Natural killer cell (primary cell): ENCODE data around the gene COX14. TPM values are rescaled to one million over a fixed set of nuclear protein-coding genes. Genes with fewer than 3 reads are reported as not detected.

Source experiments
- ATAC-seq, 3 donors: fragments of 150-1000 bp in 2 of 3; fragments of 200-7000 bp in 1 of 3; cut with Tn5 transposase; 1 replicate in 1 of 3; 2 replicates in 2 of 3; pipeline ENCODE4 v1.10.0; 2021; ENCODE audit warnings: mild to moderate bottlenecking in 2 of 3, moderate library complexity in 2 of 3
- DNase-seq, 2 donors: peaks; one replicate each; pipeline versions ENCODE4 v3.0.0 to v3.0.0-alpha.2; 2013 to 2021; ENCODE audit warnings: mixed read lengths in 1 of 2
- H3K27ac ChIP-seq: one replicate; pipeline ENCODE4 v1.5.1; 2013; ENCODE audit warnings: mild to moderate bottlenecking, low read length
- H3K27me3 ChIP-seq: one replicate; pipeline ENCODE4 v1.6.1; 2013; ENCODE audit warnings: low read length; ENCODE audit not compliant: control insufficient read depth, insufficient read depth
- H3K36me3 ChIP-seq: one replicate; pipeline ENCODE4 v1.6.1; 2013; ENCODE audit warnings: low read length; ENCODE audit not compliant: control insufficient read depth, insufficient read depth
- H3K4me1 ChIP-seq: one replicate; pipeline ENCODE4 v1.6.1; 2013; ENCODE audit warnings: low read length; ENCODE audit not compliant: control insufficient read depth, insufficient read depth
- H3K4me3 ChIP-seq: one replicate; pipeline ENCODE4 v1.5.1; 2013; ENCODE audit warnings: low read length
- H3K9me3 ChIP-seq: one replicate; pipeline ENCODE4 v1.6.1; 2013; ENCODE audit warnings: low read length; ENCODE audit not compliant: control insufficient read depth, insufficient read depth
- H3K27ac Mint-ChIP-seq, 2 donors: one replicate each; pipeline ENCODE4 v1.8.0; 2022; ENCODE audit warnings: mild to moderate bottlenecking in 2 of 2, mixed read lengths in 2 of 2, moderate library complexity in 1 of 2
- H3K27me3 Mint-ChIP-seq, 2 donors: one replicate each; pipeline ENCODE4 v1.8.0; 2022; ENCODE audit warnings: low read depth in 2 of 2, mixed read lengths in 2 of 2
- H3K36me3 Mint-ChIP-seq: one replicate; pipeline ENCODE4 v1.8.0; 2022; ENCODE audit warnings: mixed read lengths
- H3K4me1 Mint-ChIP-seq, 2 donors: one replicate each; pipeline ENCODE4 v1.8.0; 2022; ENCODE audit warnings: mixed read lengths in 2 of 2
- H3K4me3 Mint-ChIP-seq: one replicate; pipeline ENCODE4 v1.8.0; 2022; ENCODE audit warnings: mild to moderate bottlenecking, moderate library complexity, mixed read lengths
- H3K9me3 Mint-ChIP-seq, 2 donors: one replicate each; pipeline ENCODE4 v1.8.0; 2022; ENCODE audit warnings: mixed read lengths in 2 of 2
- WGBS: methylation state at CpG from one replicate; pipeline ENCODE4 v1.1.7; 2013; ENCODE audit warnings: missing lambda C conversion rate; ENCODE audit not compliant: insufficient coverage; 5-methylcytosine and 5-hydroxymethylcytosine counted together
- intact Hi-C: fragments of 100-400 bp; cut with micrococcal nuclease; formaldehyde crosslinking; loops from one replicate; pipeline ENCODE4 v1.14.2; 2022
- total RNA-seq, 4 donors: library from RNA; stranded (reverse); fragments of 120-200 nt in 1 of 4; gene quantifications; one replicate each; pipeline versions ENCODE4 v1.2.3 to v1.2.4, GENCODE V29; 2013 to 2022
- TF ChIP-seq, protein P1 (sequence below): fragments of 200-600 bp; IDR thresholded peaks from one replicate; pipeline ENCODE4 v1.8.0; 2022; ENCODE audit warnings: antibody characterized with exemption

The COX14 gene
- total RNA-seq, 3 donors from 2014 or later (not counting 1 experiment from before 2014, with no cell fraction given): 32.8 to 42.6 (median 36.7) TPM

DNA sequence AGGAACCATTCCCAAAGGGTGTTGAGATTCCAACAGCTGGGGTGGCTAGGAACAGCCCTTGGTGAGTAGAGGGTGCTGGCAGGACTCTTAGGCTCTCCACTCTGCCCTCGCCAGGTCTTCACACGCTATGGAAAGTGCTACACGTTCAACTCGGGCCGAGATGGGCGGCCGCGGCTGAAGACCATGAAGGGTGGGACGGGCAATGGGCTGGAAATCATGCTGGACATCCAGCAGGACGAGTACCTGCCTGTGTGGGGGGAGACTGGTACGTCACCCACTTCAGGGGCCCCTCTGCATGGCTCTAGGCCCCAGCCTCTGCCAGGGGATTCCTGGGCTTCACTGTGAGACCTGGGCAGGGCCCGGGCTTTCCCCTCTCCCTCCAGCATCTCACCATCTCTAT is 34.9 kb upstream of the COX14 start:
- Histone ChIP-seq H3K9me3 (no peaks in the 10 kb centered on the region), H3K4me1 (peaks cover 3% of the 10 kb centered on the region), H3K27ac (no peak overlapping the region), H3K36me3 (no peaks in the 10 kb centered on the region), H3K4me3 (no peak overlapping the region), H3K27me3 (no peaks in the 10 kb centered on the region)
- Mint-ChIP-seq H3K9me3 (no peaks in the 10 kb centered on the region), H3K27ac (no peak overlapping the region), H3K4me3 (no peak overlapping the region), H3K36me3 (no peaks in the 10 kb centered on the region), H3K27me3 (peaks cover 0 to 8% of the 10 kb centered on the region in 2 donors), H3K4me1 (peaks cover 0 to 4% of the 10 kb centered on the region in 2 donors)
- TF ChIP-seq, protein P1, sequence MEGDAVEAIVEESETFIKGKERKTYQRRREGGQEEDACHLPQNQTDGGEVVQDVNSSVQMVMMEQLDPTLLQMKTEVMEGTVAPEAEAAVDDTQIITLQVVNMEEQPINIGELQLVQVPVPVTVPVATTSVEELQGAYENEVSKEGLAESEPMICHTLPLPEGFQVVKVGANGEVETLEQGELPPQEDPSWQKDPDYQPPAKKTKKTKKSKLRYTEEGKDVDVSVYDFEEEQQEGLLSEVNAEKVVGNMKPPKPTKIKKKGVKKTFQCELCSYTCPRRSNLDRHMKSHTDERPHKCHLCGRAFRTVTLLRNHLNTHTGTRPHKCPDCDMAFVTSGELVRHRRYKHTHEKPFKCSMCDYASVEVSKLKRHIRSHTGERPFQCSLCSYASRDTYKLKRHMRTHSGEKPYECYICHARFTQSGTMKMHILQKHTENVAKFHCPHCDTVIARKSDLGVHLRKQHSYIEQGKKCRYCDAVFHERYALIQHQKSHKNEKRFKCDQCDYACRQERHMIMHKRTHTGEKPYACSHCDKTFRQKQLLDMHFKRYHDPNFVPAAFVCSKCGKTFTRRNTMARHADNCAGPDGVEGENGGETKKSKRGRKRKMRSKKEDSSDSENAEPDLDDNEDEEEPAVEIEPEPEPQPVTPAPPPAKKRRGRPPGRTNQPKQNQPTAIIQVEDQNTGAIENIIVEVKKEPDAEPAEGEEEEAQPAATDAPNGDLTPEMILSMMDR: no peak
- no peak for ATAC-seq
- WGBS: 89% methylated on average over 12 of the region's 12 CpGs
- intact Hi-C loops: no loop called here
- no peak for DNase-seq

DNA sequence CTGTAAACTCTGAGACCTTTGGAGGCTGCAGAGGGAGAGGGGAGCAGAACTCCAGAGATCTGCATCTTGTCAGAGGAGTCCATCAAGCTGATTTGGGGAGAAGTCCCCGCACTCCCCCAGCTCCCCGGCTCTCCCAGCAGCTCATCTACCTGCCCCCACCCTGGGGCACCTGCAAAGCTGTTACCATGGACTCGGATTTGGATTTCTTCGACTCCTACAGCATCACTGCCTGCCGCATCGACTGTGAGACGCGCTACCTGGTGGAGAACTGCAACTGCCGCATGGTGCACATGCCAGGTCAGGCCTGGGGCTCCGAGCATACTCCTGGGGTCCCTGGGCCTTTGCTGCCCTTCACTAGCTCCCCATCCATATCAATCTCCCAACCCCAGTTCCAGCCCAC is 33.8 kb upstream of the COX14 start:
- Mint-ChIP-seq H3K9me3 (no peaks in the 10 kb centered on the region), H3K27me3 (peaks cover 0 to 8% of the 10 kb centered on the region in 2 donors), H3K4me3 (no peak overlapping the region), H3K27ac (no peak overlapping the region), H3K4me1 (peaks cover under 1 to 4% of the 10 kb centered on the region in 2 donors), H3K36me3 (no peaks in the 10 kb centered on the region)
- 94% methylated on average over 10 of the region's 10 CpGs for WGBS
- Histone ChIP-seq H3K36me3 (no peaks in the 10 kb centered on the region), H3K4me1 (peaks cover 3% of the 10 kb centered on the region), H3K27ac (no peak overlapping the region), H3K4me3 (no peak overlapping the region), H3K9me3 (no peaks in the 10 kb centered on the region), H3K27me3 (no peaks in the 10 kb centered on the region)
- DNase-seq (no peak), ATAC-seq (no peak)
- intact Hi-C loops: no loop called here
- TF ChIP-seq, protein P1: no peak

DNA sequence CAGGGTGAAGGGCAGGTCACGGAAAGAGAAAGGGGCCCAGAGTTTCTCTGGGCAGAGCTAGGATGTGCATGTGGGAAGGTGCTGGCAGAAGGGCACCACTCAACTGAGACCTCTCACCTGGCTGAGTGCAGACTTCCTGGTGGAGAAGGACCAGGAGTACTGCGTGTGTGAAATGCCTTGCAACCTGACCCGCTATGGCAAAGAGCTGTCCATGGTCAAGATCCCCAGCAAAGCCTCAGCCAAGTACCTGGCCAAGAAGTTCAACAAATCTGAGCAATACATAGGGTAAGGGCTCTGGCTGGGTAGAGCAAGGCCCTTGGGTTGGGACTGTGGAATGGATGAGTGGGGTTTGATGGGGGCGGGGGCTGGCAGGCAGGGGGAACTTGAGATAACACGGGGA is 32.3 kb upstream of the COX14 start:
- H3K4me3 Mint-ChIP-seq: no peak overlapping the region
- Histone ChIP-seq H3K9me3 (no peaks in the 10 kb centered on the region), H3K4me3 (no peak overlapping the region), H3K4me1 (peaks cover 10% of the 10 kb centered on the region), H3K27ac (no peak overlapping the region), H3K27me3 (no peaks in the 10 kb centered on the region), H3K36me3 (no peaks in the 10 kb centered on the region)
- DNase-seq (no peak), ATAC-seq (no peak)
- H3K27me3 Mint-ChIP-seq: peaks cover 0 to 8% of the 10 kb centered on the region in 2 donors
- intact Hi-C loops: loop anchor here (10.0 kb wide), 1 partner anchor 235 kb away; no protein-coding TSS in a partner anchor
- H3K36me3 Mint-ChIP-seq: no peaks in the 10 kb centered on the region
- no peak overlapping the region for H3K27ac Mint-ChIP-seq
- peaks cover 5 to 7% of the 10 kb centered on the region in 2 donors for H3K4me1 Mint-ChIP-seq
- WGBS: 94% methylated on average over 5 of the region's 5 CpGs
- TF ChIP-seq, protein P1: no peak
- H3K9me3 Mint-ChIP-seq: no peaks in the 10 kb centered on the region
